ENCODE data around the gene LSR. TPM values are rescaled to one million over a fixed set of nuclear protein-coding genes. Genes with fewer than 3 reads are reported as not detected.

LSR gene
- total RNA-seq, 2 experiments from 2014 or later, result 13.2 to 13.3 TPM

GRCh38 chr19:35222373-35223015 lies 26.3 kb upstream of the LSR start:
- DNase-seq, result peak; percentile 13
- POLR2A ChIA-PET, result interaction anchor here (1.2 to 1.4 kb wide), 3 partner anchors 8 to 16 kb away, joined by 4 to 7 read pairs (median 5); no protein-coding TSS in a partner anchor
- CTCF ChIA-PET, result no interaction called here
- Mint-ChIP-seq H3K27ac (no peak overlapping the region), H3K9me3 (peaks cover 17% of the 10 kb centered on the region), H3K4me1 (peaks cover 28% of the 10 kb centered on the region), H3K36me3 (ENCODE audit: low read depth) (peaks cover 8% of the 10 kb centered on the region), H3K27me3 (no peaks in the 10 kb centered on the region), H3K4me3 (no peak overlapping the region)

GRCh38 chr19:35223084-35223790 lies 25.6 kb upstream of the LSR start:
- Mint-ChIP-seq H3K27ac (no peak overlapping the region), H3K27me3 (no peaks in the 10 kb centered on the region), H3K36me3 (ENCODE audit: low read depth) (peaks cover 8% of the 10 kb centered on the region), H3K4me3 (no peak overlapping the region), H3K9me3 (peaks cover 17% of the 10 kb centered on the region), H3K4me1 (peaks cover 26% of the 10 kb centered on the region)
- POLR2A ChIA-PET, result interaction anchor here (1.2 to 1.4 kb wide), 3 partner anchors 9 to 17 kb away, joined by 4 to 7 read pairs (median 5); no protein-coding TSS in a partner anchor
- DNase-seq, result peak; percentile 13
- CTCF ChIA-PET, result no interaction called here

GRCh38 chr19:35223862-35224505 lies 24.8 kb upstream of the LSR start:
- ChIA-PET CTCF (no interaction called here), POLR2A (interaction anchor here (1.4 kb wide), 2 partner anchors 10 to 12 kb away, joined by 5 to 7 read pairs; no protein-coding TSS in a partner anchor)
- peak; percentile 5 for DNase-seq
- Mint-ChIP-seq H3K27me3 (no peaks in the 10 kb centered on the region), H3K4me1 (peaks cover 26% of the 10 kb centered on the region), H3K36me3 (ENCODE audit: low read depth) (peaks cover 6% of the 10 kb centered on the region), H3K9me3 (peaks cover 13% of the 10 kb centered on the region), H3K27ac (no peak overlapping the region), H3K4me3 (no peak overlapping the region)

- H3K27ac Mint-ChIP-seq, result no peak overlapping the region
- ChIA-PET CTCF (no interaction called here), POLR2A (interaction anchor here (1.2 kb wide), 1 partner anchor 13 kb away, joined by 3 read pairs; no protein-coding TSS in a partner anchor)
- H3K4me1 Mint-ChIP-seq, result peaks cover 21% of the 10 kb centered on the region
- DNase-seq, result no peak
- no peak overlapping the region for H3K4me3 Mint-ChIP-seq
- H3K9me3 Mint-ChIP-seq, result peaks cover 7% of the 10 kb centered on the region
- no peaks in the 10 kb centered on the region for H3K36me3 Mint-ChIP-seq (ENCODE audit: low read depth)
- H3K27me3 Mint-ChIP-seq, result peaks cover 2% of the 10 kb centered on the region
Measured at GRCh38 chr19:35224681-35225571, 23.9 kb upstream of the LSR start.

- Mint-ChIP-seq H3K36me3 (ENCODE audit: low read depth) (no peaks in the 10 kb centered on the region), H3K4me1 (peaks cover 13% of the 10 kb centered on the region), H3K4me3 (no peak overlapping the region), H3K9me3 (peaks cover 4% of the 10 kb centered on the region), H3K27me3 (peaks cover 2% of the 10 kb centered on the region), H3K27ac (no peak overlapping the region)
- POLR2A ChIA-PET, result no interaction called here
- CTCF ChIA-PET, result no interaction called here
- no peak for DNase-seq
Measured at GRCh38 chr19:35225951-35226350, 22.9 kb upstream of the LSR start.

GRCh38 chr19:35226748-35227147 lies 22.1 kb upstream of the LSR start:
- ChIA-PET CTCF (no interaction called here), POLR2A (no interaction called here)
- peaks cover 4% of the 10 kb centered on the region for H3K9me3 Mint-ChIP-seq
- no peak for DNase-seq
- no peaks in the 10 kb centered on the region for H3K36me3 Mint-ChIP-seq (ENCODE audit: low read depth)
- no peak overlapping the region for H3K4me3 Mint-ChIP-seq
- no peak overlapping the region for H3K27ac Mint-ChIP-seq
- H3K4me1 Mint-ChIP-seq, result peaks cover 13% of the 10 kb centered on the region
- H3K27me3 Mint-ChIP-seq, result peaks cover 2% of the 10 kb centered on the region

GRCh38 chr19:35228177-35228930 lies 20.4 kb upstream of the LSR start, which contains the start of gene FAM187B:
Gene FAM187B, minus strand, starts transcription at chr19:35228739. Its CDS starts 59 bp downstream, at chr19:35228680.
- Mint-ChIP-seq H3K27me3 (peaks cover 4% of the 10 kb centered on the region), H3K4me3 (no peak within 1 kb of the TSS), H3K4me1 (peaks cover 9% of the 10 kb centered on the region), H3K27ac (no peak within 1 kb of the TSS), H3K9me3 (no peaks in the 10 kb centered on the region), H3K36me3 (ENCODE audit: low read depth) (no peaks in the 10 kb centered on the region)
- ChIA-PET CTCF (interaction anchor here (0.7 kb wide), 1 partner anchor 104 kb away, joined by 3 read pairs; no protein-coding TSS in a partner anchor), POLR2A (no interaction called here)
- DNase-seq, result peak; percentile 5

GRCh38 chr19:35229601-35230000 lies 19.2 kb upstream of the LSR start:
- no peak overlapping the region for H3K27ac Mint-ChIP-seq
- no peaks in the 10 kb centered on the region for H3K36me3 Mint-ChIP-seq (ENCODE audit: low read depth)
- CTCF ChIA-PET, result no interaction called here
- DNase-seq, result no peak
- peaks cover 5% of the 10 kb centered on the region for H3K4me1 Mint-ChIP-seq
- H3K9me3 Mint-ChIP-seq, result no peaks in the 10 kb centered on the region
- POLR2A ChIA-PET, result no interaction called here
- H3K27me3 Mint-ChIP-seq, result peaks cover 6% of the 10 kb centered on the region
- H3K4me3 Mint-ChIP-seq, result no peak overlapping the region

GRCh38 chr19:35231956-35232645 lies 16.7 kb upstream of the LSR start:
- CTCF ChIA-PET, result no interaction called here

GRCh38 chr19:35232912-35233311 lies 15.9 kb upstream of the LSR start:
- Mint-ChIP-seq H3K27me3 (peaks cover 8% of the 10 kb centered on the region), H3K27ac (no peak overlapping the region), H3K4me3 (no peak overlapping the region), H3K4me1 (peaks cover 8% of the 10 kb centered on the region), H3K9me3 (peaks cover 3% of the 10 kb centered on the region), H3K36me3 (ENCODE audit: low read depth) (no peaks in the 10 kb centered on the region)
- no peak for DNase-seq
- CTCF ChIA-PET, result interaction anchor here (0.8 kb wide), 1 partner anchor 91 kb away, joined by 3 read pairs; no protein-coding TSS in a partner anchor
- POLR2A ChIA-PET, result no interaction called here

More at GRCh38 chr19:35231956-35232645, 16.7 kb upstream of the LSR start:
- Mint-ChIP-seq H3K9me3 (peaks cover 3% of the 10 kb centered on the region), H3K4me3 (no peak overlapping the region), H3K4me1 (peaks cover 8% of the 10 kb centered on the region), H3K27ac (no peak overlapping the region), H3K36me3 (ENCODE audit: low read depth) (no peaks in the 10 kb centered on the region), H3K27me3 (peaks cover 8% of the 10 kb centered on the region)
- POLR2A ChIA-PET, result no interaction called here
- no peak for DNase-seq

- Mint-ChIP-seq H3K4me3 (no peak overlapping the region), H3K4me1 (peaks cover 25% of the 10 kb centered on the region), H3K9me3 (peaks cover 9% of the 10 kb centered on the region), H3K27me3 (peaks cover 14% of the 10 kb centered on the region), H3K27ac (no peak overlapping the region), H3K36me3 (ENCODE audit: low read depth) (peaks cover 14% of the 10 kb centered on the region)
- CTCF ChIA-PET, result interaction anchor here (0.9 to 1.1 kb wide), 2 partner anchors 24 to 96 kb away, joined by 3 read pairs; no protein-coding TSS in a partner anchor
- POLR2A ChIA-PET, result interaction anchor here (0.7 kb wide), 1 partner anchor 33 kb away, joined by 3 read pairs; no protein-coding TSS in a partner anchor
- peak; percentile 30 for DNase-seq
Measured at GRCh38 chr19:35236638-35237400, 12.0 kb upstream of the LSR start.

Data from activated CD4-positive, alpha-beta memory T cell treated with anti-CD3 and anti-CD28 coated beads, Interleukin-2, amount 10 ng/mL, durations not matched to agents 7 days and 5 days (primary cell).